Muscle layer of colon (tissue), 2 donors: ENCODE data around the gene GPR141.
"Not testable (repeated sequence)": the region's sequence is repeated elsewhere in the genome, so short reads cannot be mapped to it uniquely, and the experiment has no call there.

ENCODE experiments used
- H3K27ac ChIP-seq: one replicate; pipeline ENCODE4 v1.7.0; 2013; ENCODE audit warnings: low read depth, mild to moderate bottlenecking, low read length, moderate library complexity
- H3K27me3 ChIP-seq, 2 donors: one replicate each; pipeline ENCODE4 v1.7.0; 2013; ENCODE audit warnings: low read length in 2 of 2, mild to moderate bottlenecking in 2 of 2; ENCODE audit not compliant: insufficient read depth in 2 of 2, control insufficient read depth in 1 of 2
- H3K36me3 ChIP-seq: one replicate; pipeline ENCODE4 v1.7.0; 2013; ENCODE audit warnings: mild to moderate bottlenecking, low read length; ENCODE audit not compliant: insufficient read depth
- H3K4me1 ChIP-seq: one replicate; pipeline ENCODE4 v1.7.0; 2013; ENCODE audit warnings: mild to moderate bottlenecking, low read length; ENCODE audit not compliant: insufficient read depth
- H3K4me3 ChIP-seq, 2 donors: one replicate each; pipeline ENCODE4 v1.7.0; 2013; ENCODE audit warnings: low read length in 2 of 2, low read depth in 1 of 2, mild to moderate bottlenecking in 1 of 2, moderate library complexity in 1 of 2
- H3K9ac ChIP-seq: one replicate; pipeline ENCODE4 v1.7.0; 2013; ENCODE audit warnings: low read length
- H3K9me3 ChIP-seq: one replicate; pipeline ENCODE4 v1.7.0; 2013; ENCODE audit warnings: mild to moderate bottlenecking, low read length
- donor health status: abdominal sarcoma.
- donor health status: Adenocarcinoma of cecum.

Gene GPR141

DNA sequence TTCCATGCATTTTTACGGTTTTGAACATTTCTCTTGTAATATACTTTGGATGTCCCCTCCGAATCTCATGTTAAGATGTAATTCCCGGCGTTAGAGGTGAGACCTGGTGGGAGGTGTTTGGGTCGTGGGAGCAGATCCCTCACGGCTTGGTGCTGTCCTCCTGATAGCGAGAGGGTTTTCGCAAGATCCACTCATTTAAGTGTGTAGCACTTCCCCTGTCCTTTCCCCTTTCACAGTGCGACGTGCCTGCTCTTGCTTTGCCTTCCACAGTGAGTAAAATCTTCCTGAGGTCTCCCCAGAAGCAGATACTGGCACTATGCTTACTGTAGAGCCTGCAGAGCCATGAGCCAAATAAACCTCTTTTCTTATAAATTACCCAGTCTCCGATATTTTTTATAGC, 6.6 kb downstream of the GPR141 start:
- no peak overlapping the region for H3K4me3 ChIP-seq
- no peak overlapping the region for H3K9ac ChIP-seq
- no peaks in the 10 kb centered on the region for H3K27me3 ChIP-seq
- H3K27ac ChIP-seq = no peak overlapping the region
- no peaks in the 10 kb centered on the region for H3K9me3 ChIP-seq
- H3K4me1 ChIP-seq = no peaks in the 10 kb centered on the region
- no peaks in the 10 kb centered on the region for H3K36me3 ChIP-seq

DNA sequence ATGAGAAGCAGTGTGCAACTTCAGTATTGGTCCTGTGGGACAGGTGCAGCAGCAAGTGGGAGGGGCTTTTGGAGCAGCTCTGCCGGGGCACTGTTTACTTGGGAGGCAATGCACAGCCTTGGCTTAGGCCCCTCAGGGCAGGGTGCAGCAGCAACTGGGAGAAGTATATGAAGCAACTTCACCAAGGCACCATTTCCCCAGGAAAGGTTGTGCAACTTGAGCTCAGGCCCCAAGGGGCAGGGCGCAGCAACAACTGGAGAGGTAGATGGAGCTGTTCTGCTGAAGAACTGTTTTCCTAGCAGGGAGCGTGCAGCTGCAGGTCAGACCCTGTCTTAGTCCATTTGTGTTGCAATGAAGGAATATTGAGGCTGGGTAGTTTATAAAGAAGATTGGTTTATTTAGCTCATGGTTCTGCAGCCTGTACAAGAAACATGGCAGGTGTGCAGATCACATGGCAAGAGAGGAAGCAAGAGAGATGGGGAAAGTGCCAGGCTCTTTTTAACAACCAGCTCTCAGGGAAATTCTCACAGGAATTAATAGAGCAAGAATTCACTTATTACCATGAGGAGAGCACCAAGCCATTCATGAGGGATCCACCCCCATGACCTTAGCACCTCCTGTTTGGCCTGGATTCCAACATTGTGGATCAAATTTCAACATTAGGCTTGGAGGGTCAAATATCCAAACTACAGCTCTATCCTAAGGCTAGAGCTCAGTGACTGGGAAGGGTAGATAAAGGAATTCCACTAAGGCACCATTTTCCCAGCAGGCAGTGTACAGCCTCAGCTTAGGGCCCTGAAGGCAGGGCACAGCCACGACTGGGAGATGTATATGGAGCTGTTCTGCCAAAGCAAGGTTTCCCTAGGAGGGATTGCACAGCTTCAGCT, 10.9 kb downstream of the GPR141 start:
- Histone ChIP-seq H3K27ac (no peak overlapping the region), H3K4me1 (no peaks in the 10 kb centered on the region), H3K36me3 (no peaks in the 10 kb centered on the region), H3K27me3 (no peaks in the 10 kb centered on the region), H3K4me3 (no peak overlapping the region), H3K9ac (no peak overlapping the region), H3K9me3 (no peaks in the 10 kb centered on the region)

DNA sequence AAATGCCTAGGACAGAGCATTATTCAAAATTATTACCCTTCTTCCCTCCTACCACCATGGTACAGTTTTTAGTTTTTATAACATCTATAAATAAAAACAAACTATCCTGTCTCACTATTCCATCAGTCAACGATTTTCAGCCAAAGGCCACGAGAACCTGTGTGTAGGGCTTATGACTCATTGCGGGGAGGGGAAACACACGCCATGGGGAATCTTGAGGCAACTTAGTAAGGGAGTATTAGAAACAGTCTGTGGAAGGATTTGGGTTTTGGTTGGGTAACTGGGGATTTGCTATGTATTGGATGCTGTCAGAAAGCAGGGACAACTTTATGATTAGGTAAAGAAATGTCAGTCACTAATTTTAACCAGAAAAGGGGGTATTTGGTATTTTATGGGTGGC, 14.7 kb downstream of the GPR141 start:
- Histone ChIP-seq H3K4me3 (no peak overlapping the region), H3K27ac (no peak overlapping the region), H3K9me3 (no peaks in the 10 kb centered on the region), H3K4me1 (no peaks in the 10 kb centered on the region), H3K36me3 (no peaks in the 10 kb centered on the region), H3K27me3 (no peaks in the 10 kb centered on the region), H3K9ac (no peak overlapping the region)

DNA sequence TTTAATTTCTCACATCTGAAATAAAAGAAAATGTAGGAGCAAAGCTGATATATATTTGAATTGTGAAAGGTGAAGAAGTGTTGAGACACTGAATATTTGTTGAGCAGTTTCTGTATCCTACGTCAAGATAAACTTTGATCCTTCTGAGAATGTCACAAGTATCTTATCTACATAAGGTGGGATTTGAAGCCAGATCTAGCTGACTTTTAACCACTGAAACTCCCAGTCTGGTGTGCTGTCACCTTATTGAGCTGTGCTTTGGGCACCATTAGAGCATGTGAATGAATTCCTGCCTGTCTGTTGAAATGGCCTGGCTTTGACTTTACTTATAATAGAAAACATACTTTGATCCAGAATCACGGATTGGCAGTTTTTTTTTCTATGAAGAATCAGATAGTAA, 15.2 kb downstream of the GPR141 start:
- H3K27me3 ChIP-seq = no peaks in the 10 kb centered on the region
- no peaks in the 10 kb centered on the region for H3K36me3 ChIP-seq
- no peak overlapping the region for H3K27ac ChIP-seq
- no peaks in the 10 kb centered on the region for H3K4me1 ChIP-seq
- no peak overlapping the region for H3K9ac ChIP-seq
- no peak overlapping the region for H3K4me3 ChIP-seq
- no peaks in the 10 kb centered on the region for H3K9me3 ChIP-seq

DNA sequence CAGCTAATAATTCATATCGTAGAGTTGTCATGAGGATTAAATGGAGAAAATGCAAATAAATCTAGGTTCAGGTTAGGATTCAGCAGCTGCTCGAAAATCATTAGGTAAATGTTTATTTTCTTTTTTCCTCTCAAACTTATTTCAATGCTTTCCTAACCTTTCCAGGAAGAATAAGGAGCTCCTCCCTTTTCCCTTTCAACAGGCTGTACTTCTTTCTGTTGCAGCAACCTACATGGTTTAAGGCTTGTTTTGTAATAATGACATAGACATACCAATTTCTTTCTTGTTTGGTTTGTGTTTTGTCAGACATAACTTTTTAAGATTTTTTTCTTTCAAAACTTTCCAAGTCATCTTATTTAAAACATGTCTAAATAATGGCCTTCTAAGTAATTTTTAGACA, 18.2 kb downstream of the GPR141 start:
- Histone ChIP-seq H3K9me3 (no peaks in the 10 kb centered on the region), H3K27me3 (no peaks in the 10 kb centered on the region), H3K9ac (no peak overlapping the region), H3K27ac (no peak overlapping the region), H3K4me1 (no peaks in the 10 kb centered on the region), H3K36me3 (no peaks in the 10 kb centered on the region), H3K4me3 (no peak overlapping the region)

DNA sequence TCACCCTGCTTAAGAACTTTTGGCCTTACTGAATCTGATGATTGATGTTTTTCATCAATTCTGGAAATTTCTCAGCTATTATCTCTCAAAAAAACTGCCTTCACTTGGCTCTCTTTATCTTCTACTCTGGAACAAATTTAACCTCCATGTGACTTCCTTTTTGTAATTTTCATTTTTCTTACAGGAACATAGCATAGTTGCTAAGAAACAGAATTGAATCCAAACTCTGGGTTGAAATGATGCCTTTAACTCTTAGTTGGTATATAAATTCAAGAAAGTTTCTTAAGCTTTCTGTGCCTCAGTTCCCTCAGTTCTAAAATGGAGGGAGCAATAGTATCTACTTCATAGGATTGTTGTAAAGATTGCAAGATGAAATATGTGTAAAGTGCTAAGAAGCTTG, 19.8 kb downstream of the GPR141 start:
- Histone ChIP-seq H3K4me1 (no peaks in the 10 kb centered on the region), H3K36me3 (no peaks in the 10 kb centered on the region), H3K4me3 (no peak overlapping the region), H3K27me3 (no peaks in the 10 kb centered on the region), H3K9me3 (no peaks in the 10 kb centered on the region), H3K27ac (no peak overlapping the region), H3K9ac (no peak overlapping the region)

DNA sequence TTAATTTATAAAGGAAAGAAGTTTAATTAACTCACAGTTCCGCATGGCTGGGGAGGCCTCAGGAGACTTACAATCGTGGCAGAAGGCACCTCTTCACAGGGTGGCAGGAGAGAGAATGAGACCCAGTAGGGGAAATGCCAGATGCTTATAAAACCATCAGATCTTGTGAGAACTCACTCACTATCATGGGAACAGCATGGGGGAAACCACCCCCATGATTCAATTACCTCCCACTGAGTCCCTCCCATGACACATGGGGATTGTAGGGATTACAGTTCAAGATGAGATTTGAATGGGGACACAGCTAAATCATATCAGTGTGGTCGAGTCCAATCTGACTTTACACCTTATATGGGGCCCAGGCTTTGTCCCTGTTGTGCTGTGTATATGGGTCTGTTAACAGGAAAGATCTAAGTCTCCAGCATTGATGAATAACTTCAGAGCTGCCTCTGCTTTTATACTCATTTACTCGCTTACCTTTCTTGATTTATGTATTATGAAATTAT, 20.8 kb downstream of the GPR141 start:
- H3K27ac ChIP-seq, H3K4me1 ChIP-seq, H3K9ac ChIP-seq, H3K27me3 ChIP-seq, H3K4me3 ChIP-seq, H3K36me3 ChIP-seq, H3K9me3 ChIP-seq: not testable (repeated sequence)

DNA sequence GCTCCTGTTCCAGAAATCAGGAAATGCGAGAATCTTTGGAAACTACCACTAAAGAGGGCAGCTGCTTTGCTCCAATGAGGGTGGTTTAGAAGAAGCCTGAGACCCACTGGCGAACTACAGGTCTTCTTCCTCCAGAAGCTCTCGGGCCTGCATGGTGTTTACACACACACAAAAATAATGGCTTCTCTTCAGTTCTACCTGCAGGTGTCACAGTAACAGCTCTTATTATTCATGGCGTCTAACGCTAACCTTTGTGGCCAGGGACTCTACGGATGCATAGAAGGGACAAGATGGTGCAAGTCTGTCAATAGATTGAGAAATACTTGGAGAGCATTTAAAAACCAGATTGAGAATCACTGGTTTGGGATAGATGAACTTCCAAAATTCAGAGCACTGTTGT, 22.4 kb downstream of the GPR141 start:
- H3K36me3 ChIP-seq = no peaks in the 10 kb centered on the region
- H3K4me1 ChIP-seq = no peaks in the 10 kb centered on the region
- no peaks in the 10 kb centered on the region for H3K9me3 ChIP-seq
- H3K4me3 ChIP-seq = no peak overlapping the region
- no peaks in the 10 kb centered on the region for H3K27me3 ChIP-seq
- no peak overlapping the region for H3K27ac ChIP-seq
- H3K9ac ChIP-seq = no peak overlapping the region

DNA sequence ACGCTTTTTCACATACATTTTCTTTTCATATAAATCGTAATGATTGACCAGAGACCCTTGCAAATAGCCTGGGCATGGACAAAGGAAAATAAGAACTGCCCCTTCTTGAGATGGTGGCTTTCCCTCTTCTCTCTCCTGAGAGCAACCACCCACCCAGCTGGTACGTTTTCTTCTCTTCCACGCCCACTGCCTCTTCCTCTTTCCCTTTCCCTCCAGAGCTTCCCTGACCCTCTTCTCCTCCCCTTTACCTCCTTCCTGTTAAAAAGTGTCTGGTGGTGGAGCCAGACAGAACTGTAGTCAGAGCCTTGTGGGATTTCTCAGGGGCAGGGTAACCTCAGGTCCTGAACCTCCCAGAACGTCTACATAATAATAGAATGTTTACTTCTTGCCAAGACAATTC, 23.2 kb downstream of the GPR141 start:
- no peak overlapping the region for H3K4me3 ChIP-seq
- no peak overlapping the region for H3K27ac ChIP-seq
- H3K9me3 ChIP-seq = no peaks in the 10 kb centered on the region
- no peaks in the 10 kb centered on the region for H3K27me3 ChIP-seq
- no peaks in the 10 kb centered on the region for H3K4me1 ChIP-seq
- no peaks in the 10 kb centered on the region for H3K36me3 ChIP-seq
- H3K9ac ChIP-seq = no peak overlapping the region

DNA sequence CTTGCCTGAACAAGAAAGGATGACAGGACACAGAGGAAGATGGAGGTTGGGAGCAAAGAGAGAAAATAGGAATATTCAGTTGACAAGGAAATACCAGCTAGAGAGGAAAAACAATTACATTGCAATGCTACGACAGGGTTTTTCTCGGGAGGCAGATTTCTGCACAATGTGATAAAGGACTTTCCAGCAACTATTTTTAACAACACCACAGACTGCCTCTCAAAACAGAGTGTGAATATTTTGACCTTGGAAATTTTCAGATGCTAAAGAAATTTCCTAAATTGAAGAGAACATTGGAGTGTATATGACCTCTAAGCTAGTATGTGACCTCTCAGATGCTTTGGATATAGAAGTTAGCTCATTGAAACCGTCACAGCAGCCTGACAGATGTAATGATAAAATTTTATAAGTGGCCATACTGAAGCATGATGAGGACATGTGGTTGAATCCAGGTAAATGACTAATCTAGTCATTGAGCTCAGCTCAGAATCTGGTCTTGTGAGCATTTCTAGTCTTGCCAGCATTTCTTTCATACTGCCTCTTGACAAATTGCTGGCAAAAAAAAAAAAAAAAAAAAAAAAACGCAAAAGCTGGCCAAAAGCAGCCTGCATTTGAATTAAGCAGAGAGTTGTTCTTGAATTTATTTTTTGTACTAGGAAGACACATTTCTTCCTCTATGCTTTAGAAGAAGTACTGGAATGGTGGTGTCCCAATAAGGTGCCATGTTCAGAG, 24.4 kb downstream of the GPR141 start:
- no peak overlapping the region for H3K27ac ChIP-seq
- H3K4me1 ChIP-seq = no peaks in the 10 kb centered on the region
- no peaks in the 10 kb centered on the region for H3K27me3 ChIP-seq
- no peaks in the 10 kb centered on the region for H3K36me3 ChIP-seq
- no peak overlapping the region for H3K4me3 ChIP-seq
- H3K9ac ChIP-seq = no peak overlapping the region
- H3K9me3 ChIP-seq = no peaks in the 10 kb centered on the region

DNA sequence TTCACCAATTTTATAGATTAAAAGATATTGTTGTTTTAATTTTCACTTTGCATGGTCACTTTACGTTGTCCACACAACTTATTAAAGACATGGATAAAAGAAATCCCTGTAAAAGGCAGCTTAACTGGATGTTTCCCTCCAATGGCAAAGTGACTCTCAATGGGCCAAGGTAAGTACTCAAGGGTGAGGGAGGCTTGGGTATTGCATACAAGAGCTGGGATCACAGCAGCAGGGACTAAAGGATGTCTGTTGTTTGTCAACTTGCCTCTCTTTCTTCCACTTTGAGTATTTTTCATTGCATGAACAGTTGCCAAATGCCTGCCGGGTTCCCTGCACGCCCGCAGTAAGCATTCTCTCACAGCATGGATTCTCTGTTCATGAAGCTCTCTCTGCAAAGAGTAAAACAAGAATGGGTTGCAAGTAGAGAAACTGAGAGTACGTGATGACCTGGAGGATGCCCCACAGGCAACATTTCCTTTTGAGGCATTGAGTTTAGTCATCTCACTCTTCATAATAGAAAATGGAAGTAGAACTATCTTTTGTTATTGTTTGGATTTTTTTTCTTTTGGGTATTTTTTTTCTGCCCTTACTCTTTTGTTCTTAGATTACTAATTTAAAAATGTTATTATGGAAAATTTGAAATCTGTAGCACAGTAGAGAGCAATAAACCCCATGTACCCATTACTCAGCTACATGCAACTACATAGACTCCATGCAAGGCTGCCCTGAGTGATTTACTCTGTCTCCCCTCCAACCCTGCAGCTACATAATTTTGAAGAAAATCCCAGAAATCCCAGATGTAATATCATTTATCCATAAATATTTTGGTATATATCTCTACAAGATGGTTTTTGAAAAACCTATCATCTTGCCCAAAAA, 26.3 kb downstream of the GPR141 start:
- no peak overlapping the region for H3K4me3 ChIP-seq
- no peak overlapping the region for H3K27ac ChIP-seq

More for the DNA sequence above, 26.3 kb downstream of the GPR141 start:
- Histone ChIP-seq H3K27me3 (no peaks in the 10 kb centered on the region), H3K4me1 (no peaks in the 10 kb centered on the region), H3K36me3 (no peaks in the 10 kb centered on the region), H3K9me3 (no peaks in the 10 kb centered on the region), H3K9ac (no peak overlapping the region)
